GM18520 (cell line): ENCODE results near the gene APOL3.
"Not testable (repeated sequence)": the region's sequence is repeated elsewhere in the genome, so short reads cannot be mapped to it uniquely, and the experiment has no call there.

Experiments
- ATAC-seq: cut with Tn5 transposase; IDR thresholded peaks from one replicate; pipeline ENCODE4 v1.9.1; 2021; ENCODE audit not compliant: unreplicated experiment

The APOL3 gene, protein sequence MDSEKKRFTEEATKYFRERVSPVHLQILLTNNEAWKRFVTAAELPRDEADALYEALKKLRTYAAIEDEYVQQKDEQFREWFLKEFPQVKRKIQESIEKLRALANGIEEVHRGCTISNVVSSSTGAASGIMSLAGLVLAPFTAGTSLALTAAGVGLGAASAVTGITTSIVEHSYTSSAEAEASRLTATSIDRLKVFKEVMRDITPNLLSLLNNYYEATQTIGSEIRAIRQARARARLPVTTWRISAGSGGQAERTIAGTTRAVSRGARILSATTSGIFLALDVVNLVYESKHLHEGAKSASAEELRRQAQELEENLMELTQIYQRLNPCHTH

DNA sequence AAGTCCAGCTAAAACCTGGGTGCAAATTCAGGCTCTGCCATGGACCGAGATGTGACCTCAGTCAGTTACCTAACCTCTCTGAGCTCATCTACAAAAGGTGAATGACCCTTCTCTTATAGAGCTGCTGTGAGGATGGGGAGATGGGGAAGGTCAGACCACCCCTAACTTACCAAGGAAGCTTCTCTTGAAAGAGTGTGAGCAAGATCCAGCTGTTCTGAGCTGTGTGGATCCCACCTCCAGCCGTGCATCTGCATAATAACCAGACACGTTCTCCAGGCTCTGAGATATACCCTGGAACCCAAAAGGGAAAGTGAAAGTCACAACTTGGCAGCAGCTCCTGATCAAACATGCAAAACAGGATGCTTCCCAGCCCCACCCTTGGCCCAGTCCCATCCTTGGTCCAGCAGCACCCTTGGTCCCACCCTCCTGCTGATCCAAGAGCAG lies at the start of gene APOL3:
Gene APOL3 (minus strand): TSS at position 257 of the 444 bp plus-strand sequence. CDS start 11,700 bp downstream, outside the sequence.
- no peak for ATAC-seq

DNA sequence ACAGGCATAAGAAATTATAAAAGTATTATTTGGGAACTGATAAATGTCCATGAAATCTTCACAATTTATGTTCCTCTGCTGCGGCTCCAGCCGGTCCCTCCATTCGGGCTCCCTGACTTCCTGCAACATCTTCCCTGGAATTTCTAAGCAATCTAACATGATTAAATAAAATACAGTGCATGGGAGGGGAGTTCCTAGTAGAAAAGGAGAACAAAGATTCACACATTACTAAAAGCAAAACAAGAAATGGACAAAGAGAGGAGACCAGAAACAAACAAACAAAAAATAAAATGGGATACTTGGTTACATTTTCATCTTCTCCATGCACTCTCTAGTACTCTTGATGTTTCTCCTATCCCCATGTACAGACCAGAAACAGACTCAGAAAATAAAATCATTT lies 49.7 kb upstream of the APOL3 start:
- ATAC-seq, result no peak

DNA sequence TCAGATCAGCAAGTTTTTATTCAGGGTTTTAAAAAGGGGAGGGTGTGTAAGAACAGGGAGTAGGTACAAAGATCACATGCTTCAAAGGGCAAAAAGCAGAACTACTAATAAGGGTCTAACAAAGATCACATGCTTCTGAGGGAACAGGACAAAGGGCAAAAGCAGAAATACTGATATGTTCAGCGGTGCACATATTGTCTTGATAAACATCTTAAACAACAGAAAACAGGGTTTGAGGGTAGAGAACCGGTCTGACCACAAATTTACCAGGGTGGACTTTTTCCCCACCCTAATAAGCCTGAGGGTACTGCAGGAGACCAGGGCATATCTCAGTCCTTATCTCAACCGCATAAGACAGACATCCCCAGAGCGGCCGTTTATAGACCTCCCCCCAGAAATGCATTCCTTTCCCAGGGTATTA lies 48.9 kb upstream of the APOL3 start:
- ATAC-seq, result not testable (repeated sequence)

DNA sequence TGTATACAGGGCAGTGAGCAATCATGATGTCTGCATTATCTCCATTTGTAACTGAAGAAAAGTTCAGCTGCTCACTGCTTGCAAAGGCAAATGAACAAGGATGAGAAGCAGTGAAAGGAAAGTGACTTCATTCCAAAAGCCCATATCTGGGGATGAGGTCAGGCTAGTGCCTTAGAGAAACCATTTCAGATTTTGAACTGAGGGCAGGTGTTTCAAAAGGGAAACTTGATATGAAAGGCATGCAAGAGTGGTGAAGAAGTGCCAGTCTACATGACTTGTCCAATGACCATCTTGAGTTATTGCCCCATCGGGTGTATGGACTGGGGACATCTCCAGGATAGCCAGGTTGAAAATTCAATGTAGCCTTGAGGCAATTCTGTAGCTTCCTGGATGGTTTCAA lies 48.4 kb upstream of the APOL3 start:
- ATAC-seq, result no peak

DNA sequence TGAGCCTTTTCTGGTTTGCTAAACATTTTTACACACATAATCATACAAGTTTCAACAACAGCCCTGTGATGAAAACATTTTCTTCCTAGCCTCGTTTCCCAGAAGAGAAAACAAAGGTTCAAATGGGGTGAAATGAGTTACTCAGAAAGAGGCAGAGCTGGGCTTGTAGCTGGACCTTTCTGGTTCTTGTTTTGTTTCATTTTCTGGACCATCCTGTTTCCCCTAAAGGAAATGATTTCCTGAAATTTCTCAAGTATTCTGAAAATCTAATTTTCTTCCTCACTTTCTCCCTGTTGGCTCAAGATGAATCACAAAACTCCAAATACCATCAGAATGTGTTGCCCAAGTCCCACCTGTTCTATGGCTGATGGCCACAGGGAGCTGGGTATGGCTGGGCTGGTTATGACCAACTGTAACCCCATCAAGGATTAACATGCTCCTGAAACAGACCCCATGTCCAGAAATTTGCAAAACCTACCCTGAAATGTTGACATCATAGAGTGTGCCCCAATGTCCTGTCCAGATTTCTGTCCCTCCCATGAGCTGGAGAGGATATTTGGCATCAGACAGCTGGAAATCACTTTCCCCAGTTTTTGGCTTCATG lies 47.7 kb upstream of the APOL3 start:
- no peak for ATAC-seq

DNA sequence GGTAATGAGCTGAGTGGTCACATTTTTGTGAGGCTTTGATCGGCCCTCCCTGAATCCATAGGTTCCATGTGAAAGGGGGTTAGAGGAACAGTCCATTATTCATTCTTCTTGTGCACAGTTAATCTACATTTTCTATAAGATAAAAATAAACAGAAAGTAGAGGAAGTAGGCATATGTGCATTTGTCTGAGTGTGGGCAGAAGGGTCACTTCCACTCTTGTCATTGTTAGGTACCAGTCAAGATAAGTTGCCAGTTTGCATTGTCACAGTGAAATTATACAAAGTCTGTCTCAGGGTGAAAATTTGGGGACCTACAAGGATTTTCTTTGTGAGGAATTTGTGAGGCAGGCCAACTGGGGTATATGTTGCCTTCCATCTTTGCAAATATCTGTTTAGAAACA lies 45.7 kb upstream of the APOL3 start:
- no peak for ATAC-seq

DNA sequence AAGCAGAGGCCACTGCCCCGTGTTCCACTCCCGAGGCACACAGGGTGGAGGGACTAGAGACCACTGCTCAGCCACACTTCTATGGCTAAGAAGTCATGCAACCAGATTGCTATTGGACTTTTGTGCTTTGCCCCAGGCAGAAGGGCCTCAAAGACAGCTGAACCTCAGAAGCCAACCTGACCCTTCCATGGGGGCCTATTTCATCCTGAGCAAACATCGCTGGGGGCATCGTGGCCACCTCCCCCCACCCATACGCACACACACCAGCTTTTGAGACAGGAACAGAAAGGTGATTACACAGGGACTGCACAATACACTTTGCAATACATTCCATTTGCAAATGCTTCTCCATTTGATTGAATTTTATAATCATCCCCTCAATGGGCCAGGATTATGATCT lies 45.0 kb upstream of the APOL3 start:
- not testable (repeated sequence) for ATAC-seq

DNA sequence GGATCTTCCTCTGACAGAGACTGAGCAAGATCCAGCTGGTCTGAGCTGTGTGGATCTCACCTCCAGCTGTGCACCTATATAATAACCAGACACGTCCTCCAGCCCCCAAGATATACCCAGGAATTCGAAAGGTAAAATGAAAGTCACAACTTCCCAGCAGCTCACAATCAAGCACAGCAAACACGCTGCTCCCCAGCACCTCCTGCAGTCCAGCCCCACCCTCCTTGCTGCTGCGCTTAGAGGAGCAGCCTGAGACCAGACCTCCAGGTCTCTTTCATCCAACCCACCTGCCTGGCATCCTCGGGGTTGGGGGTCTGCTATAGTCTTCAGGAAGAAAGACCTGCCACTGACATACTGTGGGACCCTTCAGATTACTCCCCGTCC lies 44.1 kb upstream of the APOL3 start:
- no peak for ATAC-seq

DNA sequence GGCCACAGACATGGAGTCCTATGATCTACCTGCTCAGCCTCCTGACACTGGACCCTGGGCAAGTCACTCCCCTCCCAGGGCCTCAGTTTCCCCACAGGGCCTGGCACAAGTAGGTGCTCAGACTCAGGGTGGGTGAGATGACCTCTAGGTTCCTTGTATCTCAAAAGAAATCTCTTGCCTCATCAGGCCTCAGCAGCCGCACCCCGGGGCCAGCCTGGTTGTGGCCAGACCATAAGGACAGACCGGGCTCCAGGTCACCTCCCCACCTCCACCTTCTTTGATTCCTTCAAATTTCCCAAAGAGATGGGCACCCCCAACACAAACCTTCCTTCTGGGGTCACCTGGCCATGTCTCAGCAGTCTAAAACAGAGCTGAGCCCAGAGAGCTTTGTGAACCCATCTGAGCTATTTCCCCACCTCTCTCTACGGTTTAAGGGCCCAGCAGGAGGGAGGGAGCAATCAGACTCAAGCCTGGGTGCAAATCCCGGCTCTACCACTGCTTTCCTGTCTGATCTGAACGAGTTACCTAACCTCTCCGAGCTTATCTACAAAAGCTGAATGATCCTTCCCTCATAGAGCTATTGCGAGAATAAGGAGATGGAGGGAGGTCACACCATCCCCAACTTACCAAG lies 43.6 kb upstream of the APOL3 start:
- ATAC-seq, result no peak

DNA sequence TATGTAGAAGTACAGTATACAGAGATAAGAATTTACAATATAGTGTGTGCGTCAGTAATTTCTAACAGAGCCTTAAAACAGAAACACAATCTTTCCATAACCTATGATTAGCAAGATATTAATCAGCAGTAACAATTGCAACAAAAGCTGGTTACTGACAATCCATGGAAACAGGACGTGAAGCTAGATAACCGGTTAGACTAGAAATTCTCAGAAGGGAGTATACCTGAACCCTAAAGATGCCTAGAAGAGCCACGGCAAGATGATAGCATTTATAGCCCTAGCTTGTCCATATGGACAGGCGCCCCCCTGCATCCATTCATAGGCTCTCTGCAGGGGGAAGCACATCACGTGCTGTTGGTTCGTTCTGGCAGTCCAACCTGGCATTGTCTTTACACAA lies 42.9 kb upstream of the APOL3 start:
- not testable (repeated sequence) for ATAC-seq

DNA sequence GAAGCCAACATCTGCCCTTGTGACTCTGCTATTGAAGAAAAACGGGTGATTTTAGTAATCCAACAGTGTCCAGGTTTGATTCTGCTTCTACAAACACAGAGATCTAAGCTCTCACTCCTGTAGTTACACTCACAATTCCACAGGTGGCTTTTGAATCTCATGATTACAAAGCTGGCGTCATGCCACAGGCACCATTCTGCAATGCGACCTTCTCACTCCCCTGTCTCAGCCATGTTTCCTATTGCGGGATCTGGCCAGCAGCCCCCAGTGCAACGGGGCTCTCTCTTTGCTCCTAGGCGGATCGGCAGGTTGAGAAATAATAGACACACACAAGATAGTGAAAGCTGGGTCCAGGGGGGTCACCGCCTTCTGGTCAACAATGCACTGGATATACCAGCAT lies 42.4 kb upstream of the APOL3 start:
- not testable (repeated sequence) for ATAC-seq

DNA sequence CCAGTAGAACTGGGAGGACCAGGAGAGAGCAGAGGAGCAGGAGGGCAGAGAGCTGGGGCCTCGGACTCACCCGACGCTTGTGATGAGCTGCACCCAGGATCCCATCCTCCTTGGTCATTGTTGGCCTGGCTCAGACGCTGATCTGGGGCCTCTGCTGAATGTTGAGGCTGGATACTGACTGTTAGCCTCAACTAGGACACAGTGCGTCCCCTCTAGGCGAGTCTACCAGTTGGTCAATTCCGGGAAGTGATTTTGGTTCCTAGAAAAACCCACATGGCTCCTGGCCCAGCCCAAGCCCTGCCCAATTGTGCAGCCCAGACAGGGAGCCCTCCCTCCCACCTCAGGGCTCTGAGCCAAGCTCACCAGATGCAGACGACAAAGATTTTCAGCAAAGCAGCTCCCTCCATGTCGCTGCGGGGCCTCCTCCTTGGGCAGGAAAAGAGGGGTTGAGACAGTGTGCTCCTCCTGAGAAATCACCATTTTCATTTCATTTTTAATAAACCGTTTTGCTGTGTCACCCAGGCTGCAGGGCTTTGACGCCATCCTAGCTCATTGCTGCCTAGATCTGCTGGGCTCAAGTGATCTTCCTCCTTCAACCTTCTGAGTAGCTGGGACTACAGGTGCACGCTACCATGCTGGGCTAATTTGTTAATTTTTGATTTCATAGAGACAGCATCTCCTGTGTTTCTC lies 41.2 kb upstream of the APOL3 start, which contains the start of gene APOL4:
Gene APOL4 (minus strand): TSS at position 180 of the 690 bp plus-strand sequence. CDS start 75 bp downstream, at position 105.
- no peak for ATAC-seq

DNA sequence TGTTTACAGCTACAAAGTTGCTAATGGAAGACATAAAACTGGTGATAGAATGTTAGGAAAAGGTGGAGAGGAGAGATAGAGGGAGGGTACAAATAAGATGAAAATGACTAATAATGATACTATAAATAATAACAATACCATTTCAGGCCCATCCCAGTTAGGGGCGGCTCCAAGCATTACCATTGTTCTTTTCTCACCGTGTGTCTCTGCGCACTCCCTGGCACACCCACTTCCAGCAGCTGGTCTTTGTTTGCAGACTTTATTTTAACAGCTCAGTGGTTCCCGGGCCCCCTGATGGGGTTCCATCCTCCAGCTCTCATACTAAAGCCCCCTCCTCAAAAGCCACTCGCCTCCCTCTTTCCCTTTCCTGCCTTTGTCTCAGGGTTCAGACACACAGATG lies 40.5 kb upstream of the APOL3 start:
- ATAC-seq, result not testable (repeated sequence)

DNA sequence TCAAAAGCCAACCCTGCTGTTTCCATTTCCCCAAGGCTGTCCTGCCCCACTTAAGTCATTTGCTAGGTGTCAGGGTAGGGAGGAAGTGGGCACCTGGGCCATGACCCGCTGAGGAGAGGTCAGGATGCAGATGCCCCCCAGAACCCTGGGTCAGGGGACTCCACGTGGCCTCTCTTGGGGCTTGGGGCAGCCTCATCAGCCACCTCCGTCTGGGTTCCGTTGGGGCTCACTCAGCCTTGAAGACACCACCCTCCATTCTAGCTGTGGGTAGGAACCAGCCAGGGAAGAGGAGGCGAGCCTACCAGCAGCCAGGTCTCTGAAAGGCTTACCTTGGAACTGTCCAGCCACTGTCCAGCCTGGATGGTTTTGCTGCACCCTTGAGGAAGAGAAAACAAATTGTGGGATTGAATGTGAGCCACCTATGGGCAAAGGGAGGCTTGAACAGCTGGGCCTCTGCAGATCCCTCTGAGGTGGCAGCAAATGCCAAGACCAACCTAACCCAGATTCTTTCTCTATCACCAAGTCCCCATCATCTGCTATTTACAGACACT lies 38.5 kb upstream of the APOL3 start:
- ATAC-seq, result no peak

DNA sequence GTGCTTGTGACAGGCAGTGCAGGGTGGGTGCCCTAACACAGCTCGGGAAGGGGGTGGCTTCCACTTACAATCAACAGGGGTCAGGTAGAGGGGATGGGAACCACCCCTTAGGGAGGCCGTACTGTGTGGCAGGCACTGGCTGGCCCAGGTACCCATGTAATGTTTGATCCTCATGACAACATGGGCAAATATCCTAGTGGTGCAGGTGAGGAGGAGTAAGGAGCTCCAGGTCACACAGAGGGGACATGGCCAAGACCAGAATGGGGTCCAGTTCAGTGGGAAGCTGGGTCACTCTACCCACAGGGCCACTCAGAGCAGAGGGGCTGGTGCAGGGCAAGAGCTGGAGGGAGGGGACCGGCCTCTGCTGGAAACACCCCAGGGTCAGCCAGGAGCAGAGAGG lies 38.0 kb upstream of the APOL3 start:
- ATAC-seq, result no peak

DNA sequence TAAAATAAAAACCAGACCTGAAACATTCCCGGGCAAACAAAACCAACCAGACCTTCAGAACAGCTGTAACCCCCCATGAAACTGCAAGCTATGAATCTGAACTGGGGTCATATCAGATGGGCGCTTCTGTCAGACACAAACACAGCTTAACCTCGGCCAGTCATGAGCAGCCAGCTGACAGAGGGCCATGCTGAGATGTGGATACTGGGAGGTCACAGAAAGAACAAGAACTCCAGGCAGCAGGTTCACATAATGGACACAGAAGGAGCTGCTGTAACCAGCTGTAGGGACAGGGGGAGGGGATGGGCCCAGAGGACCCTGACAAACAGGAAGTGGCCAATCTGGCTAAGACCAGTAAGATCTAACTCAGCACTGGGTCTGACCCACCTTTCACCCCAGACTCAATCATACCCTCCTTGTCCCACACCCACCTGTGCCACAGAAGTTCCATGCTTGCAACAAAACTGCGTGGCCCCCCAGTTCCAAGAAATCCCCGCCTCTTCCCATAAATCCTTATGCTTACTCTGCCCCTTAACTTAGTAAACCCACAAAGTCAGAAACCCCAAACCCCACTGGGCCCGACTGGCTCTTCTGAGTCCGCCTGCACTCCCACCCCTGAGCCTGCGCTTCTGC lies 37.1 kb upstream of the APOL3 start:
- ATAC-seq, result no peak

DNA sequence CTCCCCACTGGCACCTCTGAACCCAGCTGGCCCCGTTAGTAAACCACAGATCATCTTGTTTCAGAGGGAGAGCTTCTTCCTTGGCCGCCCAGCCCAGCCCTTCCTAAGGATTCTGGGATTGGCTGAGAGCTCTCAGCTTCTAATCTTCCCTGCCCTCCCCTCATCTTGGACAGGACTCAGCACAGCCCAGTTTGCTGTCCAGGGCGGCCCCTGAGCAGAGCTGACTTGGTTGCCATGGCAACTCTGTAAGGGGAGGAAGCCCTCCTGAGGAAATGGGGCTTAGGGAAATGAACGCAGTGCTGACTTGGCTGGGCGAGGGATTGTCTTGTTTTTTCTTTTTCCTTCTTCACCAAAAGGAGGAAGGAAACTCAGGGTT lies 36.5 kb upstream of the APOL3 start:
- ATAC-seq, result no peak

DNA sequence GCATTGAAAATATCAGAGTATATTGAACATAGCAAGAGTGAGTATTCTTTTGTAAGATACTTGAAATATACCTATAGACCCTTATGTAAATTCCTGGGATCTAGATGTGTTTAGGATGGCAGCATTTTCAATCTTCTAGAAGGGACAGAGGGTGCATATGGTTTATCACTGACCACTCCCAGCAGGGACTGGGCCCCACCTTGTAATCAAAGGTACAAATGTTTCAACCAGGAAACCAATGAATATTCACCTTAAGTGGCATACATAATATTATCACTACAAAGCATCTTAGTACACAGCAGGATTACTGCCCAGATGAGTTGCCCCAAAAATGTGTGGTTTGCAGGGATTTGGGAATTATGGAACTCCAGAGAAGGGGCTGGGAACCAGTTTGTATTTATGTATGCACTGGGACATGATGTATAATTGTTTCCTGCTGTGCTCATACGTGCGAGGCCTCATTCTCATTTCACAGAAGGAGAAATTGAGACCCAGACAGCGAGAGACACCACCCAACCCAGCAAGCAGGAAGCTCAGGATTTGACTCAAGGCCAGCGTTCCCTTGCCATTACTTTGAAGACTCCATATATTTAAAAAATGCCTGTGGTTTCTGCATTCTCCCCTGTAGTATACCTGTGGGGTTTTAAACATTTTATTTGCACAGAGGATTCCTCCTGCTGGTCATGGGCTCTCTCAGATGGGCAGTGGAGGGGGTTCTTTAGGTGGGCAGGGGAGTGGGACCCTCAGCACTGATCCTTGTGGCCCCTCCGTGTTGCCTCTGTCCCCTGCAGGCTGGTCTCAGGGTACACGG lies 35.9 kb upstream of the APOL3 start:
- ATAC-seq, result no peak

DNA sequence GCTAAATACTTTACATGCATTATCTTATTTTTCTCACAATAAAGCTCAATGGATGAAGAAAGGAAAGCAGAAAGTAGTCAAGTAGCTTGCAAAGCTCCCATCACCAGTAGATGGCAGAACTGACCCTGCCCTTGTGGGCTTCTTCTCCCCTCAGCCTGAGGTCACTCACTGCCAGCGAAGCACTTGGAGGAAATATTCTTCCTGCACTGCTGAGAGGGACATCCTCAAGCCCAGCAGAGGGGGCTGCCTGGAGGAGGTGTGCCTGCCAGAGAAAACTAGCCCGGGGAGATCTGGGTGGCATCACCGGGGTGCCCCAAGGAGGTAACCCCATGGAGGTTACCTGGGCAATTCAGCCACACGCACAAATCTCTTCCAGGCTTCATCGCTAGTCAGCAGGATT lies 34.4 kb upstream of the APOL3 start:
- ATAC-seq, result no peak

DNA sequence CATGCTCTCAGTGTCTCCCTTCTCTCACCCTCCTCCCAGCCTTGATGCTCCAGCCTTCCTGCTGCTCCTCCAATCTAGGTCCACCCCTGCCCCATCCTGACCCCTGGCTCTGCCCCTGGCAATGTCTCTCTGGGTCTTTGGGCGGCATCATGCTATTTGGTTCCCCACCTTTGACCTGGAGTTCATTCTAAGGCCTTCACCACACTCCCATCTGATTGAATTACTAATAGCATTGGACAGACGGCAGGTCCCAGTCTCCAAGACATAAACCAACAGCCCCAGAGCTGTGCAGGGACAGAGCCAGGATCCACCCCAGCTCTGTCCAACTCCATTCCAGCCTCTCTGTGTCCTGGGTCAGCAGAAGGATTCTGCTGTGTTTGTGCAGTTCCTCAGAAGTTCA lies 33.8 kb upstream of the APOL3 start:
- no peak for ATAC-seq
